Duodenal mucosa (tissue), 2 donors: ENCODE measurements around the gene SACM1L.

ENCODE experiments used
- H3K27ac ChIP-seq: one replicate; pipeline ENCODE4 v1.7.0; 2013; ENCODE audit warnings: low read depth, low read length
- H3K27me3 ChIP-seq, 2 donors: one replicate each; pipeline ENCODE4 v1.7.0; 2013; ENCODE audit warnings: low read length in 2 of 2, control low read depth in 1 of 2; ENCODE audit not compliant: insufficient read depth in 2 of 2, control insufficient read depth in 1 of 2
- H3K36me3 ChIP-seq, 2 donors: one replicate each; pipeline ENCODE4 v1.7.0; 2013; ENCODE audit warnings: low read length in 2 of 2, control low read depth in 1 of 2; ENCODE audit not compliant: insufficient read depth in 2 of 2, control insufficient read depth in 1 of 2
- H3K4me1 ChIP-seq, 2 donors: one replicate each; pipeline ENCODE4 v1.7.0; 2013; ENCODE audit warnings: low read length in 2 of 2, control low read depth in 1 of 2; ENCODE audit not compliant: insufficient read depth in 2 of 2, control insufficient read depth in 1 of 2
- H3K4me3 ChIP-seq, 2 donors: one replicate each; pipeline ENCODE4 v1.7.0; 2013; ENCODE audit warnings: low read length in 2 of 2, low read depth in 1 of 2
- H3K9ac ChIP-seq, 2 donors: one replicate each; pipeline ENCODE4 v1.7.0; 2013; ENCODE audit warnings: low read length in 2 of 2, low read depth in 1 of 2
- H3K9me3 ChIP-seq, 2 donors: one replicate each; pipeline ENCODE4 v1.7.0; 2013; ENCODE audit warnings: low read length in 2 of 2, control low read depth in 1 of 2; ENCODE audit not compliant: control insufficient read depth in 1 of 2

The SACM1L gene

DNA sequence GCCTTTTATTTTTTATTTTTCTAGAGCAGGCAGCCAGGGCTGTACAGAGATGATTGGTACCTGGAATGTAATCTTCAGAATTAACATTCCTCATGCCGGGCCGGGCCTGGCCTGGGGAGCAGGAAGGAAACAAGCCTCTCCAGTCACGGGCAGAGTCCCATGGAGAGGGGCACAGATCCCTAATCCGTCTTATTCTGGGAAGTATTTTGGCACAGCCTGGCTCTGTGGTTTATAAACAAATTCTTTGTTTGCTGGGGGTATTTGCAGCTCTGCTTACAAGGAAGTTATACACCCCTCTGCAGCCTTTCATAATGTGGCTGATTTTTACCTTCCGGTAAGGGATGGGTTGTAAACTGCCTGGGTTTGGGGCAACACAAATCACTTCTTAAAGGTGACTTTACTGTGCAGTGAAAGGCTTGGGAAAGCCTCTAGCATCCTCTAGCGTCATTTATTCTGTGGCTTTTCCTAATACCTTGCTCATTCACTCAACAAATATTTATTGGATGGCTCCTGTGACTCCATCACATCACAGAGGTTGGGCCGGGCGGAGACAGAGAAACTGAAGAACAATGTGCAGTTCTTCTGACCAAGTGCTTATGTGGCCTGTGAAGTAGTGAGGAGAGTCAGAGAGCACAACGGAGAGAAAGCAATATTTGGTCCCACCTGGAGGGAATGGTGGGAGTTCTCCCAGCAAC is 104.4 kb downstream of the SACM1L start:
- peaks cover 0 to 4% of the 10 kb centered on the region in 2 donors for H3K9me3 ChIP-seq
- H3K4me3 ChIP-seq = peak overlapping the region in 1 of 2 donors; percentile 23
- H3K27me3 ChIP-seq = peaks cover 11 to 26% of the 10 kb centered on the region in 2 donors
- H3K36me3 ChIP-seq = no peaks in the 10 kb centered on the region
- peaks cover 19 to 22% of the 10 kb centered on the region in 2 donors for H3K4me1 ChIP-seq
- no peak overlapping the region for H3K9ac ChIP-seq
- no peak overlapping the region for H3K27ac ChIP-seq

DNA sequence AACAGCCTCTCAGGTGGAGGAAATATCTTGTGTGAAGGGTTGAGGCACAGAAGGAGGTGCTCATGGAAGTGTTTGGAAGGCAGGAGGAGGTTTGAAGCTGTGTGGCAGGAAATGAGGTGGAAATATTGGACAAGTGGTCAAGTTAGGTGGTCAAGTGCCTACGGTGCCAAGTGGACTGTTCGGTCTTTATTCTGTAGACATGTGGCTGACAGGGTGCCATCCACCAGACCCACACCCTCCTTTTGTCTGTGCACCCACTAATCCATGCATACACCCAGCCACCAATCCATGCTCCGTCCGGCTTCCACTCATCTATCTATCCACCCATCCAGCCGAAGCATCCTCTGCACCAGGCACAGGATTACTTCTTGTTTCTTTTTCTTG is 105.0 kb downstream of the SACM1L start:
- no peak overlapping the region for H3K9ac ChIP-seq
- H3K27ac ChIP-seq = no peak overlapping the region
- peaks cover 0 to 2% of the 10 kb centered on the region in 2 donors for H3K9me3 ChIP-seq
- H3K4me1 ChIP-seq = peaks cover 19 to 22% of the 10 kb centered on the region in 2 donors
- H3K36me3 ChIP-seq = no peaks in the 10 kb centered on the region
- H3K4me3 ChIP-seq = peak overlapping the region in 1 of 2 donors; percentile 23
- H3K27me3 ChIP-seq = peaks cover 11 to 26% of the 10 kb centered on the region in 2 donors

DNA sequence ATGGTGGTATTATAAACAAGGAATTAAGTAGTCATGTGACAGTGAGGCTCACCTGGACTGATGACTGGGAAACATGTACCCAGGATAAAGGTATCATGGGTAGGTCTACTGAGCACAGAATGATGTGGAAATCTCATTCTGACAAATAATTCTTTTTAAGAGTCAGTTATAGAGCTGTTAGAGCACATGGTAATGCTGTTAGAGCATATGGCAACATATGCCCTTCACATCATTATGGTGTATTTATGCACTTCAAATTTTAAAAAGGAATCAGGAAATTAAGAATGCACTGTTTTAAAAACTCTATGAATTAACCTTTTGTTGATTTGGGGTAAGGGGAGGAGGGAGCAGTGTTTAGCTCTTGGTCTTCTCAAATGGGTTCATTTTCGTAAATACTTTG is 105.5 kb downstream of the SACM1L start:
- peaks cover 19 to 22% of the 10 kb centered on the region in 2 donors for H3K4me1 ChIP-seq
- no peaks in the 10 kb centered on the region for H3K36me3 ChIP-seq
- H3K9ac ChIP-seq = no peak overlapping the region
- no peaks in the 10 kb centered on the region for H3K9me3 ChIP-seq
- peaks cover 11 to 26% of the 10 kb centered on the region in 2 donors for H3K27me3 ChIP-seq
- H3K4me3 ChIP-seq = peak overlapping the region in 1 of 2 donors; percentile 83
- no peak overlapping the region for H3K27ac ChIP-seq
